HG03565 (cell line): ENCODE data around the gene RHOU.

Experiments used
- ATAC-seq: cut with Tn5 transposase; IDR thresholded peaks from one replicate; pipeline ENCODE4 v1.9.1; 2021; ENCODE audit warnings: mild to moderate bottlenecking, moderate library complexity; ENCODE audit not compliant: unreplicated experiment

Gene RHOU

DNA sequence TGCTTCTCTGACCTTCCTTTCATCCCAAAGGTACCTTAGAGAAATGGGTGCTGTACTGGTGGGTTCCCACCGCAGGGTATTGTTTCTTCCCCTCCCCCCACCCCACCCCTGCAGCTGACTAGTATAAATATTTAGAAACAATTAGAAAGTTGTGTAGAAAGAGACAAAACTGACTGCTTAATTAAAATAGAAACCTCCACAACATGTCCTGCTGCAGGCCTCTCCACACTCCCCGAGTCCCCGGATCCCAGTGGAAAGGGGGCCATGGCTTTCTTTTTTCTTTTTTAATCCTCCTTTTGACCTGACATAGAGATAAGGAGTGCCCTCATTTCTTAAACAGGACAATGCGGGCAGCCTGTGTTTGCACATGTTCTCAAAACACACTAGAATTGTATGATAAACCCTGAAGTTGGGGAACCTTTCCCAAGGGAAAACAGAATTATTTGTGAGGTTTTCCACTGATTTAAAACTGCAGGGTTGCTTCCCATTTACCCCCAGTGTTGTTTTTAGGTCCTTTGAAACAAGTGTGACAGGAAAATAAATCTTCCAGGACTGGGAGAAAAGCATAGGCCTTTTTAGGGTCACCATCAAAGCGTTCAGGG is 1.7 kb downstream of the RHOU start:
- ATAC-seq = no peak

DNA sequence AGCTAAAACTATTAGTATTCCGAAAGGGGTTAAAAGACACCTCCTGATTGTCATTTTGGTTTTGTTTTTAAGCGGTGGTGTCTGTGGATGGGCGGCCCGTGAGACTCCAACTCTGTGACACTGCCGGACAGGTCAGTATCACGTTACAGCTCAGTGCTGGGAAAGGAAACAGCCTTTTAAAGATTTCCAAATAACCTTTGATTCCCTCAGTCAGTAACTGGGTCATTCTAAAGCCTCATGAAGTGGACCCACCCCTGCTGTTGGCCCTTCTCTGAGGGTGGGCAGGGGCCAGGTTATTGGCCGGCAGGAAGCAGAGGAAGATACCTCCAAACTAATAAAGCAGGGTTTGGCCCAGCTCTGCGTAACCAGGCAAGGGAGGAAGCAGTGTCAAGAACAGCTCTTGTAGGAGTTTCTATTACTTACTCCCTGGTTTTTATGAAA is 2.3 kb downstream of the RHOU start:
- ATAC-seq = no peak

DNA sequence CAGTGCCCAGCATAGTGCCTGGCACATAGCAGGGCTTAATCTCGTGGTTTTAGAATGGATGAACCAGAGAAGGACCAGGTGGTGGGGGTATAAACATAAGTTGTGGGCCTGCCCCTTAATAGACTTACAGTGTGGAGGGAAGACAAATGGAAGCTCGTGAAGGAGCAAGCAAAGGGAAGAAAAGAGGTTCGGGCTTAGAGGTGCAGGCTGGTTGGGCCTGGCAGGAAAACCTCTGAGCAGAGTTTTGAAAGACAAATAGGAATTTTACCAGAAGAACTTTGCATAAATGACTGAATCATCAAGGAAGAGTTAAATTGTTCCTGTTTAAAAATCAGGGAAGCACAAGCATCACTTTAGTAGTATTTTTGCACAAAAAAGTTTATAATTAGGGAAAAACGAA is 4.5 kb downstream of the RHOU start:
- no peak for ATAC-seq

DNA sequence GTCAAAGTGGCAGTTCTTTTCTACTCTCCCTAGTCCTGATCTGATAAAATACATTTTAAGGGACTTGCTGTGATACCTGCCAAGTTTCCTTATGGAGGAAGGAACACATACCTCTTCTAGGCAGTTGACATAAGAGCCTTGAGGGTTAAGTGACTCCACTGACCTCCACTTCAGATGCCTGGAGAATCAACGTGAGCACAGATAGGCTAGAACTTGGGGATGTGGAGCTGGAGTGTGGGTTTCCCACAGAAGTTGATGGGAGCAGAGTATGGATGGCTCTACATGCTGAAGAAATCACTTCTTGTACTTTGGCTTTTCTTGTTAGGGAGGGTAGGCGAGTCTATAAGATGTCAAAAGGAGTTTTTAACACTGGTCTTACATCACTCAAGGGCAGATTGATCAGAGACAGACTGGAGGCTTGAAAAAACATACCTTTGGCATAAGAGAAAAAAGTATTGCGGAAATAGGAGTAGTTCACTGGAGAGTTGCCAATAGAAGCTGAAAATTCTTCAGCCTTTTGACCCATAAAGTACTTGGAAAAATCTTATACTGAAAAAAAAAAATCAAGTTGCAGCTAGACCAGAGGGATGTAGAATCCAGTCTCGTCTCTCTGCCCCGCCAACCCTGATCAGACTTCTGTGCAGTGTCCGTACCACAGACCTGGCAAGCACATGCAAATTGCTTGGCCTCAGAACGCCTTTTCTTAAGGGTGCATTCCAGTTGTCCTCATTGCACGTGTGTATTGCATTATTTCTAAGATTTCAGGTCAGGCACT is 5.5 kb downstream of the RHOU start:
- no peak for ATAC-seq

DNA sequence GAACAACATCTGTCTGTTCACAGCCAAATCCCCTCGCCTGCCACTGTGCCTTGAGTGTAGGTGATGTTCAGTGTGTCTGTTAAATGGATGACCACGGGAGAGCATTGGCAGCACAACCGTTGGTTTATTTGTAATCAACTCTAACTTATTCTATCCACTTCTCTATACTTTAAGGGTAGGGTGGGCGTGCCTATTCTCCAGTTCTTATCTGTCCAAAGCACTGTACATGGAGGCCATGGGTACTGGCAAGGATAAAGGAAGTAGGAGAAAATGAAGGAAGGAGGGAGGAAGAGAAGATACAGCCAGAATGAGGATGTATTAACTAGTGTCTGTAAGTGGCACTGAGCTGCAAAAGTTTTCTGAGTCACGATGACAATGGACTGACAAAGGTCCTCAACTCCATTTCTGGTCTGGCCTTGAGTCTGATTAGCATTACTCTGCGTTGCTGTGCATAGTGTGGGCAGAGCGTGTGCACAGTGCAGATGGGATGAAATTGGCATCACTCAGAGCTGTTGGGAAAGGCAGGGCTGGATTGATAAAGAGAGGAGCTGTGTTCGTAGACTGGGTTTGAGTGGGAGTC is 7.1 kb downstream of the RHOU start:
- ATAC-seq = no peak

DNA sequence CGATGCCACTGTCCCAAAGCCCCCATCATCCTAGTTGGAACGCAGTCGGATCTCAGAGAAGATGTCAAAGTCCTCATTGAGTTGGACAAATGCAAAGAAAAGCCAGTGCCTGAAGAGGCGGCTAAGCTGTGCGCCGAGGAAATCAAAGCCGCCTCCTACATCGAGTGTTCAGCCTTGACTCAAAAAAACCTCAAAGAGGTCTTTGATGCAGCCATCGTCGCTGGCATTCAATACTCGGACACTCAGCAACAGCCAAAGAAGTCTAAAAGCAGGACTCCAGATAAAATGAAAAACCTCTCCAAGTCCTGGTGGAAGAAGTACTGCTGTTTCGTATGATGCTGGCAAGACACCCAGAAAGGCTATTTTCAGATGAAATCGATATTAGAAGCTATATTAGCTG is 8.1 kb downstream of the RHOU start:
- ATAC-seq = no peak

DNA sequence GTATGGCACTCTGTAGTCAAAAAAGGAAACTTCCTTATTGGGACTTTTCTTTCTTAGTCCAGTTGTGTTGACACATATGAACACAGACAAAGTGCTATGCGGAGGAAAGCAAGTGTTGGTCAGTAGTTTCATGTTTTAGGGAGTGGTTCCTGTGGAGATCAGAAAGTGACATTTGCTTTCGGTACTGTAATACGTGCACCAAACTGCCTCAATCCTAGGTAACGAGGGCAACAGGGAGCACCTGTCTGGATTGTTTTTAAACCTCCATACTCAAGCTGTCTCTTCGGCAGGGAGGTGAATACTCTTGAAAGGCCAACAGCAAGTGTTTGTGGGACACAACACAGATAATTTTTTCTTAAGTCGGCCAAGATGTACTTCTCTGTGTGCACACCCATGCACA is 9.1 kb downstream of the RHOU start:
- no peak for ATAC-seq

DNA sequence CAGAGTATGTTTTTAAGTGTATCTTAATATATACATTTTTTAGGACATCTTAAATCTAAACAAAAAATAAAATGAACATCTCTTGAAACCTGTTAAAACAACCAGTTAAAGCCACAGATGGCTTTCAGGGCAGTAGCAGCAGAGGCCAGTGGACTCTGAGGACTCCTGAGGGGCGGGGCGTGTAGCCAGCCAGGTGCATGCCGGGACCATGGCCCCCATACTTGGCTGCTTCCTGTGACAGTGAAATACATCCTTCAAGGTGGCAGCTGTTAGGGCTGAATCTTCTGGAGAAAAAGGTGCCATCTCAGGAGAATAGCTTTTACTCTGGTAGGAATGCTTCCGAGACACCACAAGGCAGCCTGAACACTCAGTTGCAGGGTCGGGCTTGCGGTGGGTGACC is 9.6 kb downstream of the RHOU start:
- no peak for ATAC-seq

DNA sequence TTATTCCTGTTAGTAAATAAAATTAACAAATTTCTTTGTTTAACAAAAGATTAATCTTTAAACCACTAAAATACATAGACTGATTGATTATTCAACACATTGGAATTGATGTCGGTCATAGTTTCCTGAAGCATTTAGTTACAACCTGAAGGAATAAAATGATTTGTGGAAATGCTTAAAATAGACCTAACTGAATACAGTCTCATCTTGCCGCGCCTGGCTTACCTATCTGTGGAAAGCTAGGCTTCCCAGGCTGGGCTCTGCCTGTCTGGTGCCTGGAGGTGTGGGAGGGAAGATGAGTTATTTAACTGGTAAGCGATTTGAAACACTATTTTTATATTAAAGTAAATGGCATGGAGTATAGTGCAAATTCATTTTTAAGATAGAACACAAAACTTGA is 10.2 kb downstream of the RHOU start:
- ATAC-seq = no peak

DNA sequence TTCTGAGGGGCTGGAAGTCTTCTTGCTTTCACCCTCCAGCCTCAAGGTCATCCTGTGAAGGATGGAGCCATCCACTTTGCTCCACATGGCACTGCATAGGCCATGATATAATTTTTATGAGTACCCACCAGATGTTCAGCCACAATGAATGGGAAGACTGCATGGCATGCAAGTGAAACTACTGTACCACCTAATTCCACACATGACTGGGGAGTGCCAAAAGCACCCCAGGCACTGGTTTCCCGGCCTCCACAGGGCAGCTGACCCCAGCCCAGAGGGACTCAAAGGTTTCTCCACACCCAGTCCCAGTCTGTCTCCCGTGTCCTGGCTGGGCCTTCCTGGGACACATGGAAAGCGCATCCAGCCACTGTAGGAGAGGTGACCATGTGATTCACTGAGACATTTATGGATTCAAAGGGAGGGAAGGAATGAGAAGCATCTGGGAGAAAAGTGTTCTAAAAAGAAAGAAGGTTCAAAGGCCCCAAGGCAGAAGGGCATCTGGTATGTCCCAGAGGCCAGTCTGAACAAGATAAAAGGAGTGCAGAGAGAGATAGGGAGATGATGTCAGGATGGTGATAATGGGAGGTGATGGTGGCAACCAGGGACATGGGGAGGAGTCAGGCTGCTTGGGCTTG is 12.1 kb downstream of the RHOU start:
- no peak for ATAC-seq

DNA sequence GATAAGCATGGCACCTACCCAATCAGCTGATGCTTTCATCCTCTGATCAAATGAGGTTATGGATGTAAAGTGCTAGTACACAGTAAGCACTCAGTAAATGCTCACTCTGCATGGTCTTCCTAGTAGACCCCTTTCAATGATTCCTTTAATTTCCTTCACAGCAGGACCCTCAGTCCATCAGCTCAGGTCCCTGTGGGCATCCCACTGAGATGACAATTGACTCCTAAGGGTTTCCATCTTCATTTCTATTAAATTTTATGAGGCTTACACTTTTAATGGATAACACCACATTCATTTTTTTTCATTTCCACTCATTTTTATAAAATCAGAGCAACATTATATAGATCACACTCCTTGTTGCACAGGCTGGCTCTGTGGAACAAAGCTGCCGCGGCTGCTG is 12.8 kb downstream of the RHOU start:
- no peak for ATAC-seq

DNA sequence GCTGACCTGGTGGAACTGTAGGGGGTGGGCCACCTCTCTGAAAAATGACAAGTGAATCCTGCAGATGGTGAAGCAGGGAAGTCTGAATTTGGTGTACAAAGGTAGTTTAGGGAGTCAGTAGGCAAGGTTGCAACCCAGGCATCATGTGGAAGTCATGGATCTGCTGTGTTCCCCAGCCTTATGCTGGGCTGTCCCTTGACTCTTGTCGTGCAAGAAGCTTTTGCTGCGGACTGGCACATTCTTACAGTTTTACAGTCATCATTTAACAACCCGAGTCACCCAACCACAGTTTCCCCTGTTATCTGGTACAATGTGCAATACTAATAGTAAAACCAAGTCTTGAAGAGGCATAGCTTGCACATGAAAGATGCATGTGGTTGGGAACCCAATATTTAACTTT is 13.2 kb downstream of the RHOU start:
- no peak for ATAC-seq

DNA sequence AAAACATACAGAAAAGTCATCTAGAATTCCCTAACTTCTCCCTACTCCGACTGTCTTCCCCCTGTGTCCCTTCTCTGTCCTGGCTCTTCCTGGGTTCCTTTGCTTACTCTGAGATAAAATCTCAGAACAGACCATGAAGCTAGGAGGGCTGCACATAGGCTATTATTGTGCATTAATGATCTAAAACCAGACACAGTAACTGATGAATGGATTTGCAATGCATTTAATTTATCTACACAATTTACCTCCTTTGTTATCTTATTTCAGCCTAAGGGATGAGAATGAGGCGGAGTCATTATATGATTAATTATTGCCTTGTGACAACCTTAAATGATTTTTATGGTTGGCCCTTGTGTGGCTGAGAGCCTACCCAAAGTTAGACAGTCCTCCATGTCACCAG is 14.5 kb downstream of the RHOU start:
- no peak for ATAC-seq

DNA sequence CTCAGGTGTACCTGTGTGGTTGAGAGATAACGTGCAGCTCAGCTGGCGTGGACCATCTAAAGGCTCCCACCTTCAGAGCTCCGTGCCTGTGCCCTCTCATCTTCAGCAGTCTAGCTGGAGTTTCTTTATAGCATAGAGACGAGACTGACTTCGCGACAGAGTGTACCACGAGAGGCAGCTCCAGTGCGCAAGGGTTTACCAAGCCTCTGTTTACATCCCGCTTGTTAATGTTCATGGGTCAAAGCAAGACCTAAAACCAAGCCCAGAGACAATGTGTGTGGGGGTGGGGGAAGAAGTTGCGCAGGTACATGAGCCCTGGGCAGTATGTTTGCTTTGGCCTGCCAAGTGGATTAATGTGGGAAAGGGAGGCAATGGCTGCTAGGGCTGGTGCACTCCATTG is 15.6 kb downstream of the RHOU start:
- no peak for ATAC-seq

DNA sequence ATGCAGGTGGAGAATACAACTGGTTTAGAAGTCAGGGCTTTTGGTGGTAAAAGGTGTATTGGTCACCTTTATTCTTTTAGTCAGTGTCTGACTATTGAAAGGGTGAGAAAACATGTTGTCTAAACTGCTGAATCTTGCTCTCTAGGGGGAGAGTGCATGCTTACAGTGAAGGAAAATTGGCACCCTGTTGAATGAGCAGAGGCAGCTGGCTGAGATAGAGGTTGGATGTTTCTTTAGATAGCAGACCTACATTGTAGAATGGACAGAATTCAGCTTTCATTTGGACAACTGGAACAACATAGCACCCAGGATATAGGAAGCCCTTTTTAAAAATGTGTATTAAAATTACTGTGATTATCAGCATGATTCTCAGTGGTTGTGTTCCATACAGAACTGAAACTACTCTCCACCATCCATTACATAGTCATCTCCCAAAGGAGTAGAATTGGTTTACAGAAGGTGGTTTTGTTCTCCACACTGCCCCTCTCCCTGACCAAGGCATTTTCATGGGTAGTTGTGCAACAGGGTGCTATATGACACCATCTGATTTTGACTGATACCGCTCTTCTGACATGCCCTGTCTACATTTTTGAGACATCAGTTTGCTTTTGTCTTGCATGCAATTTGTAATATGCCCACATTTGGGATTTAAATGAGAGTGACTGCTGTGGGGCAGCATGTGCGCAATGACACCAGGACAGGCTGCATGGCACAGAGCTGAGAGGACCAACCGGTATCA is 16.2 kb downstream of the RHOU start:
- no peak for ATAC-seq

DNA sequence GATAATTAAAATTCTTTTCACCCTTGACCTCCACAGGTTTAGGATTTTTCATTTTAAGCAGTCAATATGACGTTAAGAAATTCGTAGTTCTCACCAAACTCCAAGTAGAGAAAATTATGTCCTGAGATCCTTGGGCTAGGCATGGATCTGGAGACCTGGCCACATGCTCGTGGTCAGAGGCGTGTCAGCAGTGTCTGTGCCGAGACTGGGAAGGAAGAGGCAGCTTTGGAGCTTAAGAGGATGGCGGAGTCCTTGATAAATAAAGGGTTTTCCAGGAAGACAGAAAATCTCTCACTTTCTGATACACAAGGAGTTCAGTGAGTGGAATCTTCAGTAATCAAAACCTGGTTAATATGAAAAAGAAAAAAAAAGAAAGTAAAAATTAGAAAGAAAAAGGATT is 17.0 kb downstream of the RHOU start:
- ATAC-seq = no peak

DNA sequence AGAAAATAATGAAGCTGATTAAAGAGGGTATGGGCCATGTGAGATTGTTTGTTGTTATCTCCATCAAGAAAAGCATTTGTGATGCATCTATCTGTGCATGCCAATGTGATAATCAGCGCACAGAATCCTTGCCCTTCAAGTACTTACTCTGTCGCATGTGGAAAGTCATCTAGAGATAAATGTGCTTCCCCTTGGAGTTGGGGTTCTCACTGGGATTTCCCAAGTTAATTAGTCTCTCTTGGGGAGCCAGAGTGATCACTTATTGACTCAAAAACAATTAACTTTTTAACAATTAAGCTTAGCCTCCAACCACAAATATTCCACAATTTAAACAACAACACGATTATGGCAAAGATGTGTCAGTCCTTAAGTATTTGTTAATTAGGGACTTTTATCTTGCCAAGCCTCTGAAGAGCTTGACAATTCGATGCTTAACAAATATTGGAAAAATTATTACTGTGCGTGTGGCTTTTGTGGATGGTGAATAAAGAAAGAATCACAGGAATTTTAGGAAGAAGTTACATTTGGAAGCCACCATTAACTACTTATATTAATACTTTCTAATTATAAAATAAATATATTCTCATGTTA is 17.5 kb downstream of the RHOU start:
- ATAC-seq = no peak

DNA sequence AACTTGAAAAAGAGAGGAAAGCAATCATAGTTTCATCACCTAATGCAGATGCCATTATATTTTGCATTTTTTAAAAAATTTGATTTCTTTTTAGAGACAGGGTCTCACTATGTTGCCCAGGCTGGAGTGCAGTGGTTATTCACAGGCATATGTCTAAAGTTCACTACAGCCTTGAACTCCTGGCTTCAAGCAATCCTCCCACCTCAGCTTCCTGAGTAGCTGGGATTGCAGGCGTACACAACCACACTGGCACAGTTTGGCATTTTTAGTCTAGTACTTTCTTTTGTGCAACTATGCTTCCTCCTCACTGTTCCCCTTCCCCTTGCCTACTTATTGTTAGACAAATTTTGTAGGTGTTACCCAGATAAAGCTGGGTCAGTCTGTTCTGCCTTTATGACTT is 18.0 kb downstream of the RHOU start:
- ATAC-seq = no peak

DNA sequence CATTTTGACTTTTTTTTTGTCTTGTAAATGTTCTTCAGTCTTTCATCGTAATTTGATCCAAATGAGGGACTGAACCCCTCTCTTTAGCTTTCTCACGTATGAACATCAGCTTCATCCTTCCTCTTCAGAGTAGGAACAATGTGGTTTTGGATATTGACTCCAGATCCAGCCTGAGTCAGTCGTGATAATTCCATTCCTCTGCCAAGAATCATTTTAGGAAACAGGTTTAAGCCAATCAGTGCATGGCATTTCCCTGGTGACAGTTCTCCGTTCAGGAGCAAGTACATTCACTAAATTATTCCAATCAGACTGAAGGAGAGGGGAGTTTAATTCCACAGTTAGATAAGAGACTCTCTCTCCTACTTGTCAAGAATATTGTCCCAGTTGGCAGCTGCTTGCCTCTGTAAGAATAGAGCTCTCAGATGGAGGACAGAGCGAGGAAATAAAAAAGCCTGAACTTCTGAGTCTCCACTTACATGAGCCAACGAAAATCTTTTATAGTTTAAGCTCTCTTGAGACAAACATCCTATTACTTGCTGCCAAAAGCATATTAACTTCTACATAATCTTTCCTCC is 18.6 kb downstream of the RHOU start:
- ATAC-seq = no peak

DNA sequence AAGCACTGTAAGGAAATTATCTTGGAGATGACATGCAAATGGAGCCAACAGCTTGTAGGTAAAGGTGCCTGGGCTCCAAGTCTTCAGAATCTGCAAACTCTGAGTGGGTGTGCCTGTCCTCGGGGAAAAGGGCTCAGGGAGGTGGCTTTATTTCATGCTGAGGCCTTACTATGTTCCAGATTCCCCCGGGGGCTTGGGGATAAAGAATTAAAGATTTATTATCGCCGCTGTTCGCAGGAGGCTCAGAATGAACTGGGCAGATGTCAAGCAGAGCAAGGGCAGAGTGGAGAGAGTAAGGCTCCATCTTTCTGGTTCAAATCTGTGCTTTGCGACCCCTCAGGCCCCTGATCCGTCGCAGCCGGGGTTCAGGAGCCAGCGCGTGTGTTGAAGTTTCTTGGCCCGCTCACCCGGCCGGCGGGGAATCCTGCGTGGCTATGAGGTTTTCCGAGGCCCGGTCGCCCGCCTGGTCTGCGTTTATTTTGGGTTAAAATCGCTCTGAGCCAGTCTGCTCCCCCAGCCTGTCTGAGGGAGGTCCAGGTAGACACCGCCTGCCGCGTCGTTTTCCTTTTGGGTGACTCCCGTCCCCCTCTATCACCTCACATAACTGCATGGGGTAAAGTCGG is 19.5 kb downstream of the RHOU start:
- no peak for ATAC-seq
